H1 (cell line): ENCODE results near the gene MYORG. TPM values are rescaled to one million over a fixed set of nuclear protein-coding genes. Genes with fewer than 3 reads are reported as not detected.
A peak's percentile ranks its signal among the peaks of the same experiment; 100 is the strongest.

Source experiments
- BCL11A ChIP-seq, 2 experiments: IDR thresholded peaks; one replicate each; pipeline ENCODE4 v1.6.1; 2011; ENCODE audit warnings: low read depth in 2 of 2, low read length in 2 of 2, mild to moderate bottlenecking in 2 of 2
- CBX5 ChIP-seq: fragments of 300-800, 300-1000 bp; sonication (generic); IDR thresholded peaks from 2 replicates; pipeline ENCODE4 v1.7.1; 2016; ENCODE audit warnings: antibody characterized with exemption, low read length, low read depth
- CHD2 ChIP-seq: IDR thresholded peaks from 2 replicates; pipeline ENCODE4 v1.6.1; 2012; ENCODE audit warnings: low read length, improper control_type of control experiment
- CHD7 ChIP-seq: fragments of 300-600 bp; sonication (generic); IDR thresholded peaks from 2 replicates; pipeline ENCODE4 v1.7.1; 2012; ENCODE audit warnings: low read length, moderate library complexity, mild to moderate bottlenecking, inconsistent platforms; ENCODE audit not compliant: insufficient replicate concordance
- CREB1 ChIP-seq: IDR thresholded peaks from 2 replicates; pipeline ENCODE4 v1.6.1; 2012; ENCODE audit warnings: inconsistent platforms
- GTF2F1 ChIP-seq: IDR thresholded peaks from 2 replicates; pipeline ENCODE4 v1.6.1; 2012; ENCODE audit warnings: low read depth, low read length, improper control_type of control experiment, borderline replicate concordance
- KDM1A ChIP-seq: fragments of 200-600, 300-600 bp; sonication (generic); IDR thresholded peaks from 2 replicates; pipeline ENCODE4 v1.7.1; 2016; ENCODE audit warnings: mild to moderate bottlenecking, low read length, borderline replicate concordance
- SP1 ChIP-seq: IDR thresholded peaks from 2 replicates; pipeline ENCODE4 v1.6.1; 2011; ENCODE audit warnings: low read depth, low read length
- TCF12 ChIP-seq: IDR thresholded peaks from 2 replicates; pipeline ENCODE4 v1.6.1; 2011; ENCODE audit warnings: low read depth, mild to moderate bottlenecking, low read length
- polyA plus RNA-seq, 7 experiments: library from polyadenylated mRNA; depleted of rRNA in 3 of 7; stranded (reverse) in 5 of 7; unstranded in 2 of 7; fragments of >200 nt in 5 of 7; fragments of 200-250 nt in 2 of 7; gene quantifications; 1 replicate in 5 of 7; 2 replicates in 1 of 7; 4 replicates in 1 of 7; pipeline versions ENCODE4 v1.2.1 to v1.2.3, GENCODE V29; 2011 to 2013; ENCODE audit warnings: missing spikeins in 2 of 7, mixed read lengths in 2 of 7
- total RNA-seq: library from RNA; stranded (reverse); fragmentation: NEBNext Ultra II Directional; extraction: Animal tissue kit (Norgen Biotek cat#: 25700); gene quantifications from 2 replicates; pipeline ENCODE4 v1.2.1, GENCODE V29; 2021
- TF ChIP-seq, protein P1 (sequence below): IDR thresholded peaks from 2 replicates; pipeline ENCODE4 v1.6.1; 2011; ENCODE audit warnings: low read length, improper control_type of control experiment

MYORG gene
- total and polyA plus RNA-seq, 2 of the 8 experiments (the other 6 are each of a cell fraction or from before 2014, with no cell fraction given), result 1.2 to 5.9 TPM

DNA sequence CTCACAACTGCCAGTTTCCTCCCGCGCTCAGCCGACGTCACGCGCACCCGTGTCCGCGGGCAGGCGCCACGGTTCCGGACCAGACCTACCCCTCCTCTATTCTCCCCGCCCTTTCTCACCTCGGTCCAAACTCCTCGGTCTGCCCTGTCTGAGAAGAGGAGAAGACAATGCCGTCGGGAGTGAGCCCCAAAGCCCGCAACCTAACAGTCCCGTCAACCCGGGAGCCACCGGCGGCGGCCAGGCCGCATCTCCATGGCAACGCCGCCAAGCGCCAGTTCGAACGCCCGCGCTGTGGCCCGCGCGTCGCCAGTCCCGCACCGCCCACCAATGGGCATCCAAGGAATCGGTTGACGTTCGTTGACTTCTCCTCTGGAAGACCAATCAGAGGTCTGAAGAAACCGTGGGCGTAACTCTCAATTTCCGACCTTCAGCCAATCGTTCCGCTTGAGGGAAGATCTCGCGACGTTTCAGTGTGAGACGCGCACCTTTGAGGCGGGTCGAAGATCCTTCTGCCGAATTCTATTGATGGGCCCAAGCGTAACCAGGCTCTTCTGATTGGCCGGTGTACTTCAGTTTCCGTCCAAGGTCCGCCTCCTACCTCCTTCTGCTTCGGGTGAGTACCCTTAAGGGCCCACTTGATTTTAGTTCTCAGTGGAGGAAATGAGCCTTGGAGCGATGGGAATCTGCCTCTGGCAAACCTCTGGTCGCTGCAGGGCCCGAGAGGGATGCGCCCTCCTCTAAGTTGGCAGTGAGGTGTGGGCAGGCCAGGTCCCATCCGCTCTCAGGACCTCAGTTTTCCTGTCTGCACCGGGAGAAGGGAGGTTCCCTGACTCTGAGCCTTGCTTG is 47.5 kb downstream of the MYORG start, which contains the start of the genes KIF24 and NUDT2 (continued):
- TF ChIP-seq CHD7 (no peak), CREB1 (peak; percentile 81), CBX5 (no peak), TCF12 (no peak), BCL11A (IDR thresholded peaks at IDR 0.05; ENCODE audit: low read depth in 2 of 2, low read length in 2 of 2) (no peak), KDM1A (no peak), SP1 (peak; percentile 92), GTF2F1 (no peak), CHD2 (peak; percentile 96)
- TF ChIP-seq, protein P1, sequence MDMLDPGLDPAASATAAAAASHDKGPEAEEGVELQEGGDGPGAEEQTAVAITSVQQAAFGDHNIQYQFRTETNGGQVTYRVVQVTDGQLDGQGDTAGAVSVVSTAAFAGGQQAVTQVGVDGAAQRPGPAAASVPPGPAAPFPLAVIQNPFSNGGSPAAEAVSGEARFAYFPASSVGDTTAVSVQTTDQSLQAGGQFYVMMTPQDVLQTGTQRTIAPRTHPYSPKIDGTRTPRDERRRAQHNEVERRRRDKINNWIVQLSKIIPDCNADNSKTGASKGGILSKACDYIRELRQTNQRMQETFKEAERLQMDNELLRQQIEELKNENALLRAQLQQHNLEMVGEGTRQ, result no peak
